OCI-LY7 (cell line): ENCODE measurements around the gene MEF2C. TPM values are rescaled to one million over a fixed set of nuclear protein-coding genes. Genes with fewer than 3 reads are reported as not detected.

Experiments used
- BruUV-seq: library from RNA; stranded (reverse); fragments of 400-500 nt; replicated peaks from 2 replicates; lab custom pipeline; 2021; lab: Mats Ljungman, UMichigan
- CTCF ChIA-PET: fragments of 300-600 bp; sonication (Branson Sonifier 250); formaldehyde crosslinking; loops from one replicate; lab custom pipeline; 2022; ENCODE audit warnings: antibody characterized with exemption; ENCODE audit not compliant: unreplicated experiment; lab: Charles Lee
- POLR2A ChIA-PET: fragments of 300-600 bp; sonication (Branson Sonifier 250); formaldehyde crosslinking; loops from one replicate; lab custom pipeline; 2022; ENCODE audit warnings: antibody characterized with exemption; lab: Charles Lee
- DNase-seq: peaks from one replicate; pipeline ENCODE4 v3.0.0-alpha.2; 2015; ENCODE audit warnings: low spot score
- H2AFZ ChIP-seq: fragments of 200-600 bp; sonication (generic), shearing (Covaris generic); 2 replicates; pipeline ENCODE4 v1.6.1; 2014; ENCODE audit warnings: mild to moderate bottlenecking, antibody characterized with exemption, low read length, moderate library complexity
- H3K27ac ChIP-seq: fragments of 200-600 bp; sonication (generic); 2 replicates; pipeline ENCODE4 v1.5.1; 2014; ENCODE audit warnings: mixed run types, low read depth, mild to moderate bottlenecking, moderate library complexity, low read length, inconsistent platforms; ENCODE audit not compliant: poor library complexity, severe bottlenecking
- H3K36me3 ChIP-seq: fragments of 200-600 bp; sonication (generic); 2 replicates; pipeline ENCODE4 v1.6.1; 2014; ENCODE audit warnings: mild to moderate bottlenecking, antibody characterized with exemption, low read length, moderate library complexity, mixed read lengths; ENCODE audit not compliant: insufficient read depth
- H3K4me1 ChIP-seq: fragments of 200-600 bp; sonication (generic); 2 replicates; pipeline ENCODE4 v1.5.1; 2014; ENCODE audit warnings: mild to moderate bottlenecking, low read length; ENCODE audit not compliant: insufficient read depth, poor library complexity, severe bottlenecking
- H3K4me2 ChIP-seq: fragments of 200-600 bp; sonication (generic); 2 replicates; pipeline ENCODE4 v1.6.1; 2014; ENCODE audit warnings: mild to moderate bottlenecking, low read length
- H3K4me3 ChIP-seq: fragments of 200-600 bp; sonication (generic); 2 replicates; pipeline ENCODE4 v1.5.1; 2014; ENCODE audit warnings: mild to moderate bottlenecking, low read depth, low read length; ENCODE audit not compliant: poor library complexity, severe bottlenecking
- H3K79me2 ChIP-seq: fragments of 200-600 bp; sonication (generic); 2 replicates; pipeline ENCODE4 v1.6.1; 2016; ENCODE audit warnings: low read depth, mild to moderate bottlenecking, low read length, moderate library complexity, mixed read lengths; ENCODE audit not compliant: insufficient read depth
- H3K9me2 ChIP-seq: fragments of 200-600 bp; sonication (generic); 2 replicates; pipeline ENCODE4 v1.6.1; 2016; ENCODE audit warnings: mild to moderate bottlenecking, low read length, mixed read lengths; ENCODE audit not compliant: insufficient read depth
- H3K9me3 ChIP-seq: fragments of 200-600 bp; sonication (generic); 2 replicates; pipeline ENCODE4 v1.6.1; 2014; ENCODE audit warnings: mild to moderate bottlenecking, mixed run types, low read length, mixed read lengths
- H4K20me1 ChIP-seq: fragments of 200-600 bp; sonication (generic); 2 replicates; pipeline ENCODE4 v1.6.1; 2014; ENCODE audit warnings: mild to moderate bottlenecking, antibody characterized with exemption, low read length, moderate library complexity, mixed read lengths; ENCODE audit not compliant: insufficient read depth
- CTCF ChIP-seq: fragments of 200-600 bp; sonication (generic); conservative IDR thresholded peaks from 2 replicates; pipeline ENCODE4 v1.5.1; 2014; ENCODE audit warnings: mild to moderate bottlenecking, antibody characterized with exemption, low read length, moderate library complexity, mixed read lengths
- EZH2phosphoT487 ChIP-seq: fragments of 200-600 bp; sonication (generic); IDR thresholded peaks from 2 replicates; pipeline ENCODE4 v1.6.1; 2018; ENCODE audit warnings: low read depth, borderline replicate concordance, mild to moderate bottlenecking, mixed run types, antibody characterized with exemption, low read length, moderate library complexity, mixed read lengths
- intact Hi-C: fragments of 100-400 bp; cut with micrococcal nuclease; formaldehyde crosslinking; loops from one replicate; pipeline ENCODE4 v1.10.0; 2022; ENCODE audit not compliant: unreplicated experiment
- total RNA-seq, 2 experiments: library from RNA; depleted of rRNA in 1 of 2; stranded (reverse); fragments of >200 nt in 1 of 2; shearing (Covaris generic) in 1 of 2; gene quantifications; 2 replicates each; pipeline ENCODE4 v1.2.3, GENCODE V29; 2014 to 2022

MEF2C gene
- total RNA-seq, 2 experiments from 2014 or later: 5.5 to 57.6 TPM

GRCh38 chr5:88671106-88671504, 211.9 kb downstream of the MEF2C start:
- Histone ChIP-seq H3K9me3 (no peaks in the 10 kb centered on the region), H3K79me2 (no peaks in the 10 kb centered on the region), H3K9me2 (no peaks in the 10 kb centered on the region), H2AFZ (no peak overlapping the region), H3K4me1 (peaks cover 43% of the 10 kb centered on the region), H3K27ac (no peak overlapping the region), H3K4me2 (no peak overlapping the region), H3K36me3 (no peaks in the 10 kb centered on the region), H3K4me3 (no peak overlapping the region), H4K20me1 (no peaks in the 10 kb centered on the region)
- no peak for DNase-seq
- ChIA-PET CTCF (no interaction called here), POLR2A (interaction anchor here (2.1 kb wide), 1 partner anchor 11 kb away, joined by 11 read pairs; no protein-coding TSS in a partner anchor)
- intact Hi-C loops: no loop called here
- no TSS peak for BruUV-seq
- TF ChIP-seq EZH2phosphoT487: no peak
- TF ChIP-seq CTCF: no peak

- intact Hi-C loops: no loop called here
- Histone ChIP-seq H3K79me2 (no peaks in the 10 kb centered on the region), H4K20me1 (peaks cover 4% of the 10 kb centered on the region; the same call in 1 of the 2 replicates), H3K4me3 (no peak overlapping the region), H3K9me3 (no peaks in the 10 kb centered on the region), H3K4me1 (peaks cover 45% of the 10 kb centered on the region), H3K36me3 (no peaks in the 10 kb centered on the region), H2AFZ (no peak overlapping the region), H3K4me2 (no peak overlapping the region), H3K9me2 (no peaks in the 10 kb centered on the region), H3K27ac (no peak overlapping the region)
- TF ChIP-seq CTCF: no peak
- no peak for TF ChIP-seq EZH2phosphoT487
- DNase-seq: no peak
- BruUV-seq: no TSS peak
- CTCF ChIA-PET: no interaction called here
- POLR2A ChIA-PET: interaction anchor here (2.2 kb wide), 1 partner anchor 10 kb away, joined by 16 read pairs; no protein-coding TSS in a partner anchor
These were observed 212.5 kb downstream of the MEF2C start for GRCh38 chr5:88670461-88670860.

GRCh38 chr5:88669371-88670050, 213.5 kb downstream of the MEF2C start:
- H3K4me3 ChIP-seq: no peak overlapping the region
- H4K20me1 ChIP-seq: peaks cover 4% of the 10 kb centered on the region; the same call in 1 of the 2 replicates
- no peaks in the 10 kb centered on the region for H3K9me3 ChIP-seq
- no peaks in the 10 kb centered on the region for H3K79me2 ChIP-seq
- H3K4me1 ChIP-seq: peaks cover 38% of the 10 kb centered on the region
- TF ChIP-seq CTCF: no peak
- TF ChIP-seq EZH2phosphoT487: no peak
- no peak for DNase-seq
- intact Hi-C loops: no loop called here
- no peak overlapping the region for H3K27ac ChIP-seq
- ChIA-PET POLR2A (interaction anchor here (2.2 kb wide), 1 partner anchor 9 kb away, joined by 16 read pairs; no protein-coding TSS in a partner anchor), CTCF (no interaction called here)
- H3K9me2 ChIP-seq: no peaks in the 10 kb centered on the region
- H3K4me2 ChIP-seq: no peak overlapping the region
- BruUV-seq: no TSS peak
- no peak overlapping the region for H2AFZ ChIP-seq
- H3K36me3 ChIP-seq: no peaks in the 10 kb centered on the region
